OCI-LY3 (cell line): ENCODE data around the gene SCAMP5.

Experiments
- EZH2phosphoT487 ChIP-seq: fragments of 200-600 bp; shearing (Covaris generic); IDR thresholded peaks from 2 replicates; pipeline ENCODE4 v1.6.1; 2018; ENCODE audit warnings: antibody characterized with exemption, mixed run types, low read depth
- TF ChIP-seq, protein P1 (sequence below): fragments of 200-600, 300-600 bp; sonication (generic); IDR thresholded peaks from 2 replicates; pipeline ENCODE4 v1.5.1; 2014; ENCODE audit warnings: antibody characterized with exemption, low read length, low read depth

DNA sequence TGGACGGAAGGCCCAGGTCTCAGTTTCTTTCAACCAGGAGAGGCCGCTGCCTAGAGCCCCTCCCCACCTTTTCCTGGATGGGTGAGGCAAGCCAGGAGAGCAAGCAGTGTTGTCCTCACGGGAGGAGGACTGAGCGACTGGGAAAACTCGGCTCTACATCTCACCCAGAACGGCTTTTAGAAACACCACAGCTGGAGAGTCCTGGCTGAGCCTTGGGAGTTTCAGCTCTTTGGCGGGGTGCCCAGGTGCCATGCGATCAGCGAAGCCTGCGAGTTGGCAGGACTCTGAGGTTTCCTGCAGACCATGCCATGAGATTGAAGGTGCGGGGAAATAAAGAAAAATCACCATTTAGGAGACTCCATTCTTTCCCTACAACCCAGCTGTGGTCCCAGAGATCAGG is 54.0 kb downstream of the SCAMP5 start:
- TF ChIP-seq, protein P1, sequence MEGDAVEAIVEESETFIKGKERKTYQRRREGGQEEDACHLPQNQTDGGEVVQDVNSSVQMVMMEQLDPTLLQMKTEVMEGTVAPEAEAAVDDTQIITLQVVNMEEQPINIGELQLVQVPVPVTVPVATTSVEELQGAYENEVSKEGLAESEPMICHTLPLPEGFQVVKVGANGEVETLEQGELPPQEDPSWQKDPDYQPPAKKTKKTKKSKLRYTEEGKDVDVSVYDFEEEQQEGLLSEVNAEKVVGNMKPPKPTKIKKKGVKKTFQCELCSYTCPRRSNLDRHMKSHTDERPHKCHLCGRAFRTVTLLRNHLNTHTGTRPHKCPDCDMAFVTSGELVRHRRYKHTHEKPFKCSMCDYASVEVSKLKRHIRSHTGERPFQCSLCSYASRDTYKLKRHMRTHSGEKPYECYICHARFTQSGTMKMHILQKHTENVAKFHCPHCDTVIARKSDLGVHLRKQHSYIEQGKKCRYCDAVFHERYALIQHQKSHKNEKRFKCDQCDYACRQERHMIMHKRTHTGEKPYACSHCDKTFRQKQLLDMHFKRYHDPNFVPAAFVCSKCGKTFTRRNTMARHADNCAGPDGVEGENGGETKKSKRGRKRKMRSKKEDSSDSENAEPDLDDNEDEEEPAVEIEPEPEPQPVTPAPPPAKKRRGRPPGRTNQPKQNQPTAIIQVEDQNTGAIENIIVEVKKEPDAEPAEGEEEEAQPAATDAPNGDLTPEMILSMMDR: no peak
- TF ChIP-seq EZH2phosphoT487: no peak
